Measurements from ENCODE around the gene TMC6. TPM values are rescaled to one million over a fixed set of nuclear protein-coding genes. Genes with fewer than 3 reads are reported as not detected.

The TMC6 gene
- polyA plus RNA-seq, 1 of the 3 experiments (the other 2 are of a cell fraction), result 5.5 TPM

DNA sequence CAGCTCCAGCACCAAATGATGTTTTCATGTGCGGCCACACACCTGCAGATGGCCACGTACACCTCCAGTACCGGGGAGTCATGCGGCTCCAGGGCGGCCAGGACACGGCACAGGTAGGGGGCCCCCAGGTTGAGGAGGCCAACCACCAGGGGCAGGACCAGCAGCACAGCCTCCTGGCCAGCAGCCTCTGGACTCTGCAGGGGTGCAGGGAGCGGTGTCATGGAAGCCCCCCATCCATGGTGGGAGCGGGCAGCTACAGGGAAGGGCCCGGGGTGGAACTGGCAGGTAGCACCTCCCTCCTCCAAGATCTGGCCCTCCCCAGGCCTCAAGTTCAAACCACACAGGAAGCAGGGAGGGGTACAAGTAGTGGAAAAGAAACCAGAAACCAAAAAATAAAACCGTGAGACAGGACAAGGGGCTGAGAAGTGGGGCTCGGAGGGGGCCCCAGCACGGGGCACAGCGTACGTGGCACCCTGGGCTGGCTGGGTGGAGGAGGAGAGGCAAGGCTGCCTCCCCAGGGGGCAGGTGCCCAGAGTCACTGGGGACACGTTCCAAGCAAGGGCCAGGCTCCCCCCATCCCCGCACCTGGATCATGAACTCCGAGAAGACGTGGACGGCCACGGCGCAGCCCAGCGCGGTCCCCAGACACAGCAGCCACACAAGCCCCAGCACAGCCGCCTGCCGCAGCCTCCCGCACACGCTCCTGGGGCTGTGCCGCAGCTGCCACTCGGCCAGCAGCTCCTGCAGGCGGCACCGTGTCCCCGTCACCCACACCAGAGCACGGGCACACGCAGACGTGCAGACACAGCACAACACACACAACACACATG is 7.4 kb downstream of the TMC6 start:
- POLR2A ChIA-PET, result no interaction called here
- H3K4me3 ChIP-seq (ENCODE audit: low read depth in 2 of 2, low read length in 1 of 2), result no peak overlapping the region
- no peak overlapping the region for H2AFZ ChIP-seq (ENCODE audit: low read depth)
- H4K20me1 ChIP-seq (ENCODE audit: insufficient read depth), result no peaks in the 10 kb centered on the region
- TF ChIP-seq RCOR1 (IDR thresholded peaks at IDR 0.05; ENCODE audit: low read length) (no peak), YY1 (IDR thresholded peaks at IDR 0.05; ENCODE audit: low read depth) (no peak)
- WGBS (ENCODE audit: low lambda C conversion rate), result 92% methylated on average over 32 of the region's 35 CpGs
- H3K27ac ChIP-seq (ENCODE audit: low read depth in 2 of 2, low read length in 1 of 2), result no peak overlapping the region
- DNase-seq, result no peak
- no peak overlapping the region for H3K9ac ChIP-seq
- no peaks in the 10 kb centered on the region for H3K9me3 ChIP-seq
- H3K9me2 ChIP-seq, result no peaks in the 10 kb centered on the region
- CTCF ChIA-PET, result interaction anchor here (0.5 to 10.9 kb wide), 7 partner anchors 9 to 301 kb away, joined by 3 to 131 read pairs (median 4); no protein-coding TSS in a partner anchor
- H3K4me1 ChIP-seq (ENCODE audit: control insufficient read depth in 1 of 2, insufficient read depth in 2 of 2, low read depth in 1 of 2, low read length in 1 of 2), result peaks cover 0 to 23% of the 10 kb centered on the region in 2 experiments; a peak in 1 of 4 replicates
- H3K27me3 ChIP-seq (ENCODE audit: insufficient read depth), result no peaks in the 10 kb centered on the region
- no peaks in the 10 kb centered on the region for H3K36me3 ChIP-seq (replicated peaks in 1 of 2; ENCODE audit: control insufficient read depth in 1 of 2, insufficient read depth in 2 of 2, low read length in 1 of 2)
- no peaks in the 10 kb centered on the region for H3K79me2 ChIP-seq (ENCODE audit: insufficient read depth)
- H3K4me2 ChIP-seq, result no peak overlapping the region
- no peaks in the 10 kb centered on the region for H3F3A ChIP-seq (replicated peaks; ENCODE audit: insufficient read depth)

DNA sequence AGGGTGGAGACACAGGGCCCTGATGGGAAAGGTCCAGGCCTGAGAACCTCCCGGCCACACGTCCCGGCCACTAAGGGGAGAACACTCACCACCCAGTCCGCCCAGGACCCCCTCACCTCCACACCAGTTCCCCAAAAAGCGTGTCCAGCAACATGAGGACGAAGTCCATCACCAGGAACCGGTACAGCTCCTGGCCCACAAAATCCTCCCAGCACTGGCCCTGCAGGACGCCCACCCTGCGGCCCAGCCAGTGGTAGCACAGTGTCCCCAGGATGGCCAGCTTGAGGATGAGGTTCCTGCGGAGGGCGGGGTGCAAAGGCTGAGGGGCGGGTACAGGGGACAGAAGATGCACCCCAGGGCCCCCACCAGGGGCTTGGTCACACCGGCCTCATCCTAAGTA is 8.0 kb downstream of the TMC6 start:
- H3K9me3 ChIP-seq, result no peaks in the 10 kb centered on the region
- no peak for DNase-seq
- no peak overlapping the region for H3K9ac ChIP-seq
- no peak overlapping the region for H2AFZ ChIP-seq (ENCODE audit: low read depth)
- ChIA-PET CTCF (interaction anchor here (0.5 to 10.9 kb wide), 7 partner anchors 8 to 129 kb away, joined by 3 to 131 read pairs (median 3); no protein-coding TSS in a partner anchor), POLR2A (no interaction called here)
- no peak overlapping the region for H3K4me3 ChIP-seq (ENCODE audit: low read depth in 2 of 2, low read length in 1 of 2)
- no peak overlapping the region for H3K4me2 ChIP-seq
- WGBS (ENCODE audit: low lambda C conversion rate), result 87% methylated on average over 13 of the region's 13 CpGs
- TF ChIP-seq, protein P1, sequence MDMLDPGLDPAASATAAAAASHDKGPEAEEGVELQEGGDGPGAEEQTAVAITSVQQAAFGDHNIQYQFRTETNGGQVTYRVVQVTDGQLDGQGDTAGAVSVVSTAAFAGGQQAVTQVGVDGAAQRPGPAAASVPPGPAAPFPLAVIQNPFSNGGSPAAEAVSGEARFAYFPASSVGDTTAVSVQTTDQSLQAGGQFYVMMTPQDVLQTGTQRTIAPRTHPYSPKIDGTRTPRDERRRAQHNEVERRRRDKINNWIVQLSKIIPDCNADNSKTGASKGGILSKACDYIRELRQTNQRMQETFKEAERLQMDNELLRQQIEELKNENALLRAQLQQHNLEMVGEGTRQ (IDR thresholded peaks at IDR 0.05; ENCODE audit: borderline replicate concordance, low read depth, low read length), result no peak
- TF ChIP-seq, protein P2, sequence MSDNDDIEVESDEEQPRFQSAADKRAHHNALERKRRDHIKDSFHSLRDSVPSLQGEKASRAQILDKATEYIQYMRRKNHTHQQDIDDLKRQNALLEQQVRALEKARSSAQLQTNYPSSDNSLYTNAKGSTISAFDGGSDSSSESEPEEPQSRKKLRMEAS (IDR thresholded peaks at IDR 0.05; ENCODE audit: low read depth), result no peak
- TF ChIP-seq SMC3 (IDR thresholded peaks at IDR 0.05; ENCODE audit: low read depth, low read length), result no peak
- TF ChIP-seq MXI1 (IDR thresholded peaks at IDR 0.05; ENCODE audit: low read depth, low read length), result no peak
- no peak for TF ChIP-seq EP300 (IDR thresholded peaks at IDR 0.05; ENCODE audit: borderline replicate concordance in 1 of 2, low read depth in 1 of 2, low read length in 1 of 2)
- TF ChIP-seq ELF1 (IDR thresholded peaks at IDR 0.05), result no peak
- TF ChIP-seq MEF2A (IDR thresholded peaks at IDR 0.05; ENCODE audit: borderline replicate concordance, low read depth), result no peak
- no peak for TF ChIP-seq RAD21 (IDR thresholded peaks at IDR 0.05; ENCODE audit: low read length)
- no peak for TF ChIP-seq CHD2 (IDR thresholded peaks at IDR 0.05; ENCODE audit: low read length, partially characterized antibody)
- TF ChIP-seq, protein P3, sequence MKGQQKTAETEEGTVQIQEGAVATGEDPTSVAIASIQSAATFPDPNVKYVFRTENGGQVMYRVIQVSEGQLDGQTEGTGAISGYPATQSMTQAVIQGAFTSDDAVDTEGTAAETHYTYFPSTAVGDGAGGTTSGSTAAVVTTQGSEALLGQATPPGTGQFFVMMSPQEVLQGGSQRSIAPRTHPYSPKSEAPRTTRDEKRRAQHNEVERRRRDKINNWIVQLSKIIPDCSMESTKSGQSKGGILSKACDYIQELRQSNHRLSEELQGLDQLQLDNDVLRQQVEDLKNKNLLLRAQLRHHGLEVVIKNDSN (IDR thresholded peaks at IDR 0.05; ENCODE audit: borderline replicate concordance, low read depth), result no peak
- TF ChIP-seq RXRA (IDR thresholded peaks at IDR 0.05; ENCODE audit: borderline replicate concordance, low read depth), result no peak
- TF ChIP-seq, protein P4, sequence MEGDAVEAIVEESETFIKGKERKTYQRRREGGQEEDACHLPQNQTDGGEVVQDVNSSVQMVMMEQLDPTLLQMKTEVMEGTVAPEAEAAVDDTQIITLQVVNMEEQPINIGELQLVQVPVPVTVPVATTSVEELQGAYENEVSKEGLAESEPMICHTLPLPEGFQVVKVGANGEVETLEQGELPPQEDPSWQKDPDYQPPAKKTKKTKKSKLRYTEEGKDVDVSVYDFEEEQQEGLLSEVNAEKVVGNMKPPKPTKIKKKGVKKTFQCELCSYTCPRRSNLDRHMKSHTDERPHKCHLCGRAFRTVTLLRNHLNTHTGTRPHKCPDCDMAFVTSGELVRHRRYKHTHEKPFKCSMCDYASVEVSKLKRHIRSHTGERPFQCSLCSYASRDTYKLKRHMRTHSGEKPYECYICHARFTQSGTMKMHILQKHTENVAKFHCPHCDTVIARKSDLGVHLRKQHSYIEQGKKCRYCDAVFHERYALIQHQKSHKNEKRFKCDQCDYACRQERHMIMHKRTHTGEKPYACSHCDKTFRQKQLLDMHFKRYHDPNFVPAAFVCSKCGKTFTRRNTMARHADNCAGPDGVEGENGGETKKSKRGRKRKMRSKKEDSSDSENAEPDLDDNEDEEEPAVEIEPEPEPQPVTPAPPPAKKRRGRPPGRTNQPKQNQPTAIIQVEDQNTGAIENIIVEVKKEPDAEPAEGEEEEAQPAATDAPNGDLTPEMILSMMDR (IDR thresholded peaks at IDR 0.05), result no peak
- TF ChIP-seq TCF12 (IDR thresholded peaks at IDR 0.05), result no peak
- H3K27ac ChIP-seq (ENCODE audit: low read depth in 2 of 2, low read length in 1 of 2), result no peak overlapping the region
- H3K27me3 ChIP-seq (ENCODE audit: insufficient read depth), result no peaks in the 10 kb centered on the region
- no peaks in the 10 kb centered on the region for H3K36me3 ChIP-seq (replicated peaks in 1 of 2; ENCODE audit: control insufficient read depth in 1 of 2, insufficient read depth in 2 of 2, low read length in 1 of 2)
- H3K4me1 ChIP-seq (ENCODE audit: control insufficient read depth in 1 of 2, insufficient read depth in 2 of 2, low read depth in 1 of 2, low read length in 1 of 2), result peaks cover 0 to 16% of the 10 kb centered on the region in 2 experiments; a peak in 1 of 4 replicates
- H3F3A ChIP-seq (replicated peaks; ENCODE audit: insufficient read depth), result no peaks in the 10 kb centered on the region
- H3K79me2 ChIP-seq (ENCODE audit: insufficient read depth), result no peaks in the 10 kb centered on the region
- H3K9me2 ChIP-seq, result no peaks in the 10 kb centered on the region
- H4K20me1 ChIP-seq (ENCODE audit: insufficient read depth), result no peaks in the 10 kb centered on the region

Data from SK-N-SH (cell line).